GM21526 (cell line): Measurements from ENCODE around the gene CALN1.

Source experiments
- ATAC-seq: cut with Tn5 transposase; IDR thresholded peaks from one replicate; pipeline ENCODE4 v1.9.1; 2021; ENCODE audit warnings: moderate library complexity; ENCODE audit not compliant: unreplicated experiment, low FRiP score

The CALN1 gene

DNA sequence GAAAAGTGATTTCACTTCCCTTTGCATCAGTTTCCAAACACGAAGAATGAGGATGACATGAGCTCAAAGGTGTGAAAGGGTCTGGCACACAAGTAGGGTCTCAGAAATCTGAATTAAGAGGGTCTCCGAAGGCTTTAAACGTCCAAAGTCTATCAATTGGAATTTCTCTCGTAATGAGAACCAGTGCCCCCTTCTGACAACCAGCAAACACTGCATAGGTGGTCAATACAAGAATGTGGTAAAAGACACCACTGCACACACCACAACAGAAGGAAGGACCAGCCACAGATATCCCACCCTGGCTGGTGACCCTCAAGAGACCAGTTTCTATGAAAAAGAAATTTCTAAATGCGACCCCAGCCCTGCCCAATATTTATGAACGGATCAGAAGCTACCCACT lies 78.1 kb downstream of the CALN1 start:
- no peak for ATAC-seq

DNA sequence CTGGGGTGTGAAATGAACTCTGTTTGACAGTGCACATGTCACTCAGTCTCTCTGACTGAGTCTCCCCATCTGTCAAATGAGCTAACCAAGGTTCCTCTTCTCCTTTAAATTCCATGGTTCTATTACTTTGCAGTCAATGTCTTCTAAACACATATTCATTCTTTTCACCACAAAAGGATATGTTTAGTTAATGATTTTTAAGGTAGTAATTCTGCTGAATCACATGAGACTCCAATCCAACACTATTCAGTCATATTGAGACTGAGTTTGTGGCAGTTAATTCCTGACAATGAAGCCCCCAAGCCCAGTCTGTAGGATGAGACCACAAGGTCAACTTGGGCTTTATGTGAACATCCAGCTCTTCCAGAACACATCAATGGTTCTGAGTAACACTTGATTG lies 85.3 kb downstream of the CALN1 start:
- no peak for ATAC-seq

DNA sequence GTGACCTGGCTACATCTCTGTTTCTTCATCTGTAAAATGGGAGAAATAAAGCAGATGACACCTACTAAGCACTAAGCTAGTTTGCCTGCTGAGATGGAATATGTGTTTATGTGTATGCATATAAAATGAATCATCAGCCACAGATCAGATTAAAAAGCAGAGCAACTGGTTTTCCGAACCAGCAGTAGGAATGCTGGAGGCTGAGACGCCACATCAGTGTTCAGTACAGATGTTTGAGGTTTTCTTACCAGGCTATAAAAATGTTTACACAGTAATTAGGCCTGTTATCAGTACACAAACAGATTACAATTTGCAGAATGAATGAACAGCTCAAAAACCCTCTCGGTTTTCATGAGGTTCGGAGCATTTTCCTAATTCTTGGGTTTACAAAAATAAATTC lies 85.8 kb downstream of the CALN1 start:
- ATAC-seq: no peak

DNA sequence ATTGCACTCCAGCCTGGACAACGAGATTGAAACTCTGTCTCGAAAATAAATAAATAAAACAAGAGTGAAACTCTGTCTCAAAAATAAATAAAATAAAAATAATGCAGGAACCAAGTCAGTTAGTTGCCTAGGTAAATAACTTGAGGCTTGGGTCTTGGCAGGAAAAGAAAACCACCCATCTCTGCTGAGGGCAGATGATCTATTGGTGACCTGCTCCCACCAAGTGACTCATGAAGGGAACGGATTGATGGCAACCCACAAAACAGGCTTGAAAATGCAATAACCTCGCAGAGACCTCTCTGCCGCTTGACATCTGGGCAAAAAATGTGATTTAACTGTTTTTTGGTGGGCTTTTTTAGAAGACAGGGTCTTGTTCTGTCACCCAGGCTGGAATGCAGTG lies 86.6 kb downstream of the CALN1 start:
- ATAC-seq: no peak

DNA sequence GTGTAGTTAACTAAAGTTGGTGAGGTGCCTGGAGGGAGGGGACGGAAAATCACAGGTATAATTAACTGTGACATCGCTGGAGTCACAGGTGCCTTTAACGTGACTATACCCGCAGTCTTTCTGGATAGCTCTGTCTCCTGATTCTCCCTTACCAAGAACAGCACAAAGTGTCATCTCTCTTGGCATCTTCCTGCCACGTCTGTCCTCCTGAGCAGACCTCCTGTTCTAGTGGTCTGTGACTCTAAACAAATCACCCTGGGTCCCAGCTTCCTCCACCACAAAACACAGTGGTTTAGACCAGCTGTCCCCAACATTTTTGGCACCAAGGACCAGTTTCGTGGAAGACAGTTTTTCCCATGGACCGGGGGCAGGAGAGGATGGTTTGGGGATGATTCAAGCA lies 90.5 kb downstream of the CALN1 start:
- ATAC-seq: no peak

DNA sequence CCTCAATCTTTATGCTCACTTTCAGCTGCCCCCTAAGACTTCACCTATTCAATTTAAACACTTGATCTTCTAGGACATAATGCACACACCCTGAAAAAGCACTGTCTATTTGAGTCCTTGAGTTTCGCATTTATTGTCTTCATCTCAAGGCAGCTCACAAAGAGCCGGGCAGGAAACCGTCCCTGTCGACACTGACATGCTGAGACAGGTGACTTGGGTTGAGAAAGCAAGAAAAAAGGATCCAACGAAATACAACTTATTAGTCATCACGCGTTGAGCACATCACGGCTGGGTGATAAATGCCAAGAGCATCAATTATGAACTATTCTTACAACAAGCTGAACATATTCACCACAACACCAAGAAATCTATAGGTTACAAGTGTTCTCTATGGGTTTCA lies 91.1 kb downstream of the CALN1 start:
- ATAC-seq: no peak

DNA sequence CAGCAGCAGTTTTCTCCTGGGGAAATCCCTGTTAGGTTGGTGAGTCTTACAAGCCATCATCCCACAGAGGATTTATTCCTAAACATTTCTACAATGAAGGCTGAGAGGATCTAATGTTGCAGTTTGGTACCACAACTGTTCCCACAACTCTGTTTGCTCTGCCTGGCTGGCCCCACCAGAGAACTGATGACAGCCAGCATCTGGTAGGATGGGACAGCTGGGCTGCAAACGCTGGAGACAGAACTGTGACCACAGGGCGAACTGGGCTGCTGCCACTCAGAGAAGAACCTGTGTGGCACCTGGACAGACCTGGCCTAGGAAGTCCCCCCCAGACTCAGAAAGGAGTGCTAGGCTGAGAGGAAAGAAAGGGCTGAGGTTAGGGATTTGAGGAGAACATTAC lies 94.8 kb downstream of the CALN1 start:
- ATAC-seq: no peak

DNA sequence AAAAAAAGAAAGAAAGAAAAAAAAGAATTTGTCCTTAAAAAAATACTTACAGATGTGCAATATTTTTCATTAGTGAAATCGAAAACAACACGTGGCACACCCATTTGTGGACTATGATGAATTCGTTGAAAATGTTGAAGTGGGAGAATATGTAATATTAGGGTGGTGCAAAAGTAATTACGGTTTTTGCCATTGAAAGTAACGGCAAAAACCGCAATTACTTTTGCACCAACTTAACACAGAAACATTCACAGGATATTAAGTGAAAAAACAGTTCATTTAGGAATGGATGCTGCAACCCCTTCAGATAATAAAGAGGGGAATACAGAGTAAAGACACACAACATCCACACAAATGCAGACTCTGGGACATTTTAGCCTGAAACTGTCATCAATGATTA lies 96.0 kb downstream of the CALN1 start:
- ATAC-seq: no peak

DNA sequence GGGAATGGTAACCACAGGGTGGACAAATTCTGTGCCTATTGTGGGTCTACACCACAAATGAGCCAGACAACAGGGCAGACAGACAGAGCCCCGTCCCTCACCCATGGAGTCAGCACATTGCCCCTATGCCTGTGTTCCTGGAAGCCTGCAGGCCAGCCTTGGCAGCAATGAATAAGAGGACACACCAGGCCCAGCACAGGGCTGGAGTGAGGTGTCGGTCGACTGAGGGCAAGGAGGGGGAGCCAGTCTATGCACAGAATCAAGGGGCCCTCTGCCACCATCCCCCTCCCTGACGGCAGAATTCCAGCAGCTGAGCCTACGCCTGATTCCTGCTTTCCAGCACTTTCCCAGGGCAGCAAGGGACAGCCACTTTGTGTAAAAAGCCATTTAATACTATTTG lies 98.2 kb downstream of the CALN1 start:
- ATAC-seq: no peak

DNA sequence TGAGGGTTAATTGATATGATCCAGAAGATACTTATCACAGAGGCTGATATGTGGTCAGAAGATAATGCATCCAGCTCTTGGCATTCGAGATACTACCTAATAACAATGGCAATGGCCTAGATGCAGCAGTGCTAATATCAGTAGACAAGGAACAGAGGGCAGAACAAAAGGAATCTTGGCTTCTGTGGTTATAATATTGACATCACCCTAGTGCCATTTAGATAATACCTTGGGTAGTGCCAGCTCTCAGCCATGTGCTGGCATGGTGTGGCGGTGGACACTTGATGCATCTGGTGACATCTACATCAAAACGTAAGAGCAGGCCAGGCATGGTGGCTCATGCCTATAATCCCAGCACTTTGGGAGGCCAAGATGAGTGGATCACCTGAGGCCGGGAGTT lies 101.8 kb downstream of the CALN1 start:
- ATAC-seq: no peak

DNA sequence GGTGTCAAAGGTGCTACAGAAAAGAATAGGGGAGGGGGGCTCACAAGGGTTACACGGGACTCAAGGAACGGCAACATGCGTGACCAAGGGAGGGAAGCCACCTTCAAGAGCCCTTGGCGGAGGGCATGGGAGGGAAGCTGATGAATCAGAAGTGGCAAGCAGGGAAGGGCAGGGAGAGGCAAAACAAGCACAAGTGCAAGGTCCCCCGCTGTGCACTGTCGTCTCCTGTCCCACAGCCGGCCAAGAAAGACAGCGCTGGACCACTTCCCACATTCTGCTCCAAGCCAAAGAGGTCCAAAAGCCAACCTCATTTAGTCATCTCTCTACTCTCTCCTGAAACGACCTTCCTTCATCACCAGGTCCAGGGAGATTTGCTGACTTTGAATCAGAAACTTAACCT lies 102.7 kb downstream of the CALN1 start:
- ATAC-seq: no peak

DNA sequence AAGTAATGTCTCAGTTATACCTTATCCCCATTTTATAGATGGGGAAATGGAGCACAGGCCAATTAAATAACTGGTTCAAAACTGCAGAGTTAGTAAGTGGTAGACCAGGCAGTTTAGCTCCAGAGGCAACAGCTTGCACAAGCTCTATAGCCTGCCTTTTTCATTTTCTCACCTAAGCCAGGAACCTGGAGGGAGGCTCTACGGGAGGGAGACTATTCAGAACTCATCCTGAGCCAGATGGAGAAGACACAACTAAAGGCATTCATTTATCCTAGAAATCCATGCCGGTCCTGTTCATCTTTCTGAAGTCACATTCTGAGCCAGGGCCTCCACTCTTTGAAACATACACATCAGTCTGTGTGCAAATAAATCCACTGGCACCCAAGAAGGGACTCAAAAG lies 103.2 kb downstream of the CALN1 start:
- ATAC-seq: no peak

DNA sequence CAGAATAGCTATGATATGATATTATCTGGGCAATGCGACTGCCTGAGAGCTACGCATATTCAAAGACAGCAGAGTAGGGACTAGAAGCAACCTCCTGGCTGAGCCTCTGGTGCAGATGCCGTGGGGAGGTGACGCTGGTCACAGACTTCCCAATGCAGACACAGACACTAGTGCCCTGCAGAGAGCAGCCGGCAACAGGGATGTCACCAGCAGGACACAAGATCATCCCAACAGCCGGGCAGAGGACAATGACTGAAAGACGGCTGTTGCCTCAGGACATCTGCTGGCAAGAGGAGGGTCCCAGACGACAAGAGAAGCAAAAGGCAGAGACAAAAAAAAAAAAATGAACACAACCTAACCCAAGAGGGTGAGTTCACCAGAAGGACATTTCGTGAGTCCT lies 104.6 kb downstream of the CALN1 start:
- ATAC-seq: no peak

DNA sequence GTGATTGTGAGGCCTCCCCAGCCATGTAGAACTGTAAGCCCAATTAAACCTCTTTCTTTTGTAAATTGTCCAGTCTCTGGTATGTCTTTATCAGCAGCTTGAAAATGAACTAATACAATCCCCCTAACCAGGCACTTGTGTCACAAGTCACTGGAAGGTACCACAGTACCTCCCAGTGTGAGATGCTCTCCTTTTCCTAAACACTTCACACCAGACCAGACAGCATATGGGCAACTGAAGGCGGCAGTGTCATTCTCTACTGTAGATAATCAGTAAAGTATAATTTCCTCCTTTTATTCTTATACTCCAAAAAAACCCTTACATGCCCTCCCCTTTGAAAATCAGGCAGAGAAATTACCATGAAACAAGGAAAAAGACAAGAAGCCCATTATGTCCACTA lies 113.2 kb downstream of the CALN1 start:
- no peak for ATAC-seq

DNA sequence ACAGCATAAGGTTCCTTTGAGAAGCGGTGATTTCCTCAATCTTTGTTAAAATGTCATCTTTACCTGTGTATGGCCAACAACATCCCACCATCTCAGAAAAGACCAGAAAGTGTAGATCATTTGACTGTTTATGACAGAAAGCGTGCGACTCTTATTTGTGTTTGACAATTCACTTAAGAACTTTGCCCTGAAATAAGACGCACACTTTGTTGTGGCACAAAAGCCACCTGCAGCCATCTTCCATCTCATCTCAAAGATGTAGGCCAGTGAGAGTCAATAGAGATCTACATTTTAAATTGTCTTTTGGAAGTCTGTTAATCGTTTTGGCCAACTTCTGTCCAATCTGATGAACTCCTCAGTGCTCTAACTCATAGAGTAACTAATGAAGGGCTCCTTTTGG lies 114.0 kb downstream of the CALN1 start:
- ATAC-seq: no peak

DNA sequence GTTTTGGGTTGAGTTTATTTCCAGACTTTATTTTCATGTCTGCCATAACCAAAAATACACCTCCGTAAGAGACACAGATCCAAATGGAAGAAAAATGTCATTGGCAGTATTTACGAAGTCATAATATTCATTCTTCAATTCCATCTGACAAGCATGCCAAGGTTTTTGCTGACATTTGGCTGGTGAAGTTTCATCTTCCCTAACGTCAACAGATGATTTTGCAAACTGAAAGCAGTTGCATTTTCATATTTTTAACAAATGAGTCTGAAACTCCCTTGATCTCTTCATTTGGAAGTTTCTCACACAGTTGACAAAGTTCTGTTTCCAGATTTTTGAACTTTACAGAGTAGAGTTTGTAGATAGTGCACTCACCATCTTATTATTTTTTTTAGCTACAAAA lies 114.5 kb downstream of the CALN1 start:
- ATAC-seq: no peak

DNA sequence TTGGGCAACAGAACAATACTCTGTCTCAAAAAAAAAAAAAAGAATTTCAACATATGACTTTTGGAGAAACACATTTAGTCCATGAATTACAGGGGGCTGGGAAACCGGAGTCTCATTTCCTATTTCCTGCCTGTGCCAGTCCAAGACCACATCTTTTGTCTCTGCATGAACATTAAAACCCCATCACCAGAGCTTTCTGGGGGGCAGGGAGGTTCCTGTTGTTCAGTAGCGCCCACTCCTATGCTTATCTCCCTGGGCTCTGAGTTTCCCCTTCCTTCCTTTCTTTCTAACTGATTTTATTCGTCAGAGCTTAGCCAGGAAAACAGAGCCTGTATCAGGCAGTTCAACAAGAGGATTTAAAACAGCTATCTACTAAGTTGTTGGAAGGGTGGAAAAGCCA lies 119.3 kb downstream of the CALN1 start:
- no peak for ATAC-seq

DNA sequence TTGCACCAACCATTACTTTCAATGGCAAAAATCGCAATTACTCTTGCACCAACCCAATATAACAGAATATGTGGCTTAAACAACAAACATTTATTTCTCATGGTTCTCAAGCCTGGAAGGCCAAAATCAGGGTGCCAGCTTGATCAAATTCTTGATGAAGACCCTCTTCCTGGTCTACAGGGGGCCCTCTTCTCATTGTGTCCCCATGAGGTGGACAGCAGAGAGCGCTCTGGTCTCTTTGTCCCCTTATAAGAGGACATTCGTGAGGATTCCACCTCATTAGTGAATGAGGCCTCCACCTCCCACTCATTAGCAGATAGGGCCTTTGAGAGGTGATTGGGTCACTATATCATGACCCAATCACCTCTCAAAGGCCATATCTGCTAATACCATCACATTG lies 120.0 kb downstream of the CALN1 start:
- no peak for ATAC-seq

DNA sequence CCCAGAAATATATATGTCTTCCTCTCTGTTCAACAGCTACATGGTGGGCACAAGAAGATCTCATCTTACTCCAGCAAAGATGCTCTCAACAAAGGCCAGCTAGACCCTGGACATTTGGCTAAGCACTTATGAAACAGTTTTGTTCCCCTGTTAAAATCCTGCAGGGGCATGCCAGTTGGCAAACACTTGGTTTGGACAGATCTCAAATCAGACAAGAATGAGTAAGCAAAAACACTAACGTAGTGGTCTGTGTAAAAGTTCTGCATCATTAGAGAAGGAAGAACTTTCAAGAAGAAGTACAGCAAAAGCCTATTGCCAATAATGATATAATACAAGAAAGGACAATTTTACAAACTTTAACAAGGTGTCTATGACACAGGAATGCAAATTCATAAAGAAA lies 125.6 kb downstream of the CALN1 start:
- no peak for ATAC-seq

DNA sequence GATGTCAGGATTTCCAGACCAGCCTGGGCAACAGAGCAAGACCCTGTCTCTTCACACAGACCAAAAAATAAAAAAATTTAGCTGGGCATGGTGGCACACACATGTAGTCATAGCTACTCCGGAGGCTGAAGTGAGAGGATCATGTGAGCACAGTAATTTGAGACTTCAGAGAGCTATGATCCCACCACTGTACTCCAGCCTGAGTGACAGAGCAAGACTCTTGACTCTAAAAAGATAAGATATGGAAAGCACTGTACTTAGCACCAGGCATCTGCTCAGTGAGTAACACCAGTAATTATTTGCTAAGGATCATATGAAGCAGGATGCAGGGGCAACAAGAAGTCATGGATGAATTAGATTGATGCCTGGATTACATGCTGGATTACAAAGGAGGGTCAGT lies 128.8 kb downstream of the CALN1 start:
- no peak for ATAC-seq

DNA sequence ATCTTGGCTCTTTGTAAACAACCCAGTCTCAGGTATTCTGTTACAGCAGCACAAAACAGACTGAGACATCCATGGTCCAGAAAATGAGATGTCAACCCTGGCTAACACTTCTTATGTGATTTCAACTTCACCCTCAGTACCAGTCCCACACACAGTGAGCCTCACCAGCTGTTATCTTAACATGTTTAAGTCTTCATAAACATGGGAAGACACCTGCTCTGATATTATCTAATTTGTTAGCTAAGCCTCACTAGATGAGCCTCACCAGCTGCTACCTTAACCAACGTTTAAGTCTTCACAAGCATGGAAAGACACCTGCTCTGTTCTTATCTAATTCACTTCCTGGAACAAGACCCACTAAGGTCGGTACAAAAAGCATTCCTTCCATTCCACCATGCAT lies 130.8 kb downstream of the CALN1 start:
- ATAC-seq: no peak

DNA sequence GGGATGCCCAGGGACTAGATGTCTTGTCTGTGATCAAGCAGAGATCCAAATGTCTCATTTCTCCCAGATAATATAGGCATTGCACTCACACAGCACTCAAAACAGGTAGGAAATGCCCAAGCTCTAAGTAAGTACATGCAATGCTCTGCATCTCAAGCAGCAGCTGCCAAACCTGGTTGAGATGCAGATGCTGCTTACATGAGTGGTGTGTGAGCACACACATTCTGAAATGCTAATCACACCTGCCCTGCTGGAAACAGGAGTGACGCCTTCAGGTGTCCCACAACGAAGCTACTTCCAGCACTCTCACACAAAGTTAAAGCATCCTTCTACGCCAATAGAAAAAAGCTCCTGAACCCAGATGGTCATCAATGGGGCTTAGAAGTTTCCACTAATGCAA lies 132.9 kb downstream of the CALN1 start:
- no peak for ATAC-seq

DNA sequence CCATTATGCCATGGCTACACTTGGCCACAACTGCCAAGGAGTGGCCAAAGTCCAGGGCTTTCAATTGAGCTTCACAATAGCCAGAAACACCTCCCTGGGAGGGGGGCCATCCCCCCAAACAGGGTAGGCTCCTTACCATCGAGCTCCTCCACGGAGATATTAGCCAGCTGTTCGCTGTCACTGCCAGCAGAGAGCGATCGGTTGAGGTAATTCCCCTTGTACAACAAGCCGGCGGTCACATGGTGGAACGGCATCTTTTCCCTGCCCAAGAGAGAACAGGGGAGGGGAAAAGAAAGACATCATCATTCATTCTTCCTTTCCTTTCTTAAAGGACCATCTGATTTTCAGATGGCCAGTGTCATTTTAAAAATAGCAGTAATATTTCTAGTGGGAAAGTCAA lies 133.6 kb downstream of the CALN1 start:
- no peak for ATAC-seq
